T-helper 22 cell (primary cell): ENCODE measurements around the gene EML4.

Experiments used
- DNase-seq: peaks from one replicate; pipeline ENCODE4 v3.0.0-alpha.2; 2020; ENCODE audit warnings: low read depth

The EML4 gene

GRCh38 chr2:42138163-42139015 lies 30.8 kb upstream of the EML4 start:
- DNase-seq, result no peak

DNA sequence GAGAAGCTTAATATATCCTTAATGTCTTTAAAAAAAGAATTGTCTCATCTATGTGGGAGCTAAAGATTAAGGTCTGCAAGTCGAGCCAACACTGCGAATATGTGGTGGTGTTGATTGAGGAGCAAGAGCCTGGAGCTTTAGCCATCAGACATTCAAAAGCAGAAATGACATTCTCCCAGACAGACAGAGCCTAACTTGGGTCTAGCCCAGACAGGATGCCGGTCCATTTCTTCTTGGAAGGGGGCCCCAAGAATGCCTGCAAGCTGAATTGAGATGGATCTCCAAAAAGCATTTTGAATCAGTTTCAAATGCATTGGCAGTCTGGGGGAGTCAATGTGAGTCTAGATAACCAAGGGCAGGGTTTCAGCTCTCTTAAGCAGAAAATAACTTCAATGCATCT lies 30.1 kb upstream of the EML4 start:
- no peak for DNase-seq

- DNase-seq, result no peak
These were observed 28.7 kb upstream of the EML4 start for GRCh38 chr2:42140496-42140895.

GRCh38 chr2:42141687-42142546 lies 27.2 kb upstream of the EML4 start:
- DNase-seq, result no peak

- DNase-seq, result no peak
These were observed 26.5 kb upstream of the EML4 start for GRCh38 chr2:42142547-42143184.

- no peak for DNase-seq
These were observed 21.4 kb upstream of the EML4 start for GRCh38 chr2:42147641-42148274.

GRCh38 chr2:42150159-42150558 lies 19.0 kb upstream of the EML4 start:
- no peak for DNase-seq

GRCh38 chr2:42153944-42154581 lies 15.1 kb upstream of the EML4 start:
- DNase-seq, result no peak

DNA sequence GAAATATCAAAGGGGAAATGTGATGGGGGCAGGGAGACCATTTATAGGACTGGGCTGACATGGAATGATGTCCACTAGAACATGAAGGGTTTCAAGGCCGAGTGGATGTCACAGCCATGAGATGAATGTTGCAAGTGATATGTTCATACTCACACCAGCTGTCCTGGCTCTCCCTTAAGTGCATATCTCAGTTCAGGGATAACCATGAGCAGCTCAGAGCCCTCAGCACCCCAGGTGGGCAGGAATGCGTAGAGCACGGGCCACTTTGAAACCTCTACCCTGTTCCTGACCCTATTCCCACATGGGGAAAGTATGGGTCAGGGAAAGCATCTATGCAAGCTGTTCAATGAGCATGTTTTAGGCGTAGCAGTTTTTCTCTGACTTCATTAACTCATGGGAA lies 12.4 kb upstream of the EML4 start:
- DNase-seq, result no peak

GRCh38 chr2:42161444-42161843 lies 7.7 kb upstream of the EML4 start:
- no peak for DNase-seq

DNA sequence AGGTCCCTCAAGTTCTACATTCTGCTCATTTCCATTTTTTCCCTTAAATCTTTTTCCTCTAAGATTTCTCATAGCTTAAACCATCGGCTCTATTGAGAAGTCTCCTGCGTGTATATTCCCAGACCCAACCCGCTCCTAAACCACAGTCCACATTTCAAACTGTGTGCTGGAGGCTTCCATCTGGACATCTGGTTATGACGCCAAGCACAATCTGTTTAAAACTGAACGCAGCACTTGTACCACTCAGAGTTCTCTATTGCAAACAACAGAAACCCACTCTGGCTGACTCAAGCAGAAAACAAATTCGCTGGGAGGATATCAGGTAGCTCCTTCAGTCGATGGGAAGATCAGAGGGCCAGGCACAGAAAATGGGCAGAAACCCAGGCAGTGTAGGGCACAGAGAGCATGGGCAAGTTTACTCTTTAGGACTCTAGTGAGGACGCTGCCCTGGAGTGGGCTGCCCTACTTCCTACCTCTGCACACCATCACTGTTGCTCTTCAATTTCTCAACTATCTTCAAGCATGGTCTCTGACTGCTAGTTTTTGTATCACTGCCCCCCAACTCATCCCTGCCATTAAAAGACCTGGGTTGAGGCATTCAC lies 5.6 kb upstream of the EML4 start:
- no peak for DNase-seq

GRCh38 chr2:42164046-42164445 lies 5.1 kb upstream of the EML4 start:
- no peak for DNase-seq

DNA sequence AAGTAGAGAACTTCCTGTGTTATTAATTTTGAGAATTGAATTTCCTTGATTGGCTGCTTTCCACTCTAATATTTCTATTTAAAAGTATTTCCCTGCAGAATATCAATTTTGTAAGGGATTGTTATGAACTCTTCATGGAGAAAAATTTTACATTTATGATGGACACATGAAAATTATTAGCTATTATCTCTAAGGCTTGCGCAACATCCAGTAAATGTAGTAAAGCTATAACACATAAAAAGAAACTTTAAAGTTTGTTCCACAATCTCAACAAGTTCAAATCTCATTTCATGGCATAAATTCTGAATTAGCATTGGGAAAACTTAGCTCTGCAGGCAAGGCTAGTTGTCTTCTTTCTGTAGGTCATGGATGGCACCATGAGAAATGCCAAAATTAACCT lies 4.2 kb upstream of the EML4 start:
- no peak for DNase-seq

- no peak for DNase-seq
These were observed 1.7 kb upstream of the EML4 start for GRCh38 chr2:42167458-42167857.

GRCh38 chr2:42168459-42169099 lies 574 bp upstream of the EML4 start:
- DNase-seq, result no peak

GRCh38 chr2:42169874-42170521 lies 845 bp downstream of the EML4 start:
- DNase-seq, result no peak

- DNase-seq, result no peak
These were observed 1.7 kb downstream of the EML4 start for GRCh38 chr2:42170619-42171395.

GRCh38 chr2:42171396-42171980 lies 2.3 kb downstream of the EML4 start:
- DNase-seq, result no peak

- no peak for DNase-seq
These were observed 2.9 kb downstream of the EML4 start for GRCh38 chr2:42172020-42172419.
